Activated T-cell treated with anti-CD3 and anti-CD28 coated beads, Interleukin-2, amount 50 U/mL, for 4 hours (primary cell): Measurements from ENCODE around the gene PLPP3. TPM values are rescaled to one million over a fixed set of nuclear protein-coding genes. Genes with fewer than 3 reads are reported as not detected.

ENCODE experiments used
- ATAC-seq, 2 donors: fragments of 200-7000 bp; cut with Tn5 transposase; one replicate each; pipeline ENCODE4 v1.10.0; 2021
- DNase-seq: peaks from one replicate; pipeline ENCODE4 v3.0.0-alpha.2; 2020
- H3K27me3 Mint-ChIP-seq: one replicate; pipeline ENCODE4 v1.8.0; 2021; ENCODE audit warnings: low read depth, mixed read lengths
- H3K36me3 Mint-ChIP-seq: one replicate; pipeline ENCODE4 v1.8.0; 2022; ENCODE audit warnings: mixed read lengths; ENCODE audit not compliant: insufficient read depth
- H3K4me1 Mint-ChIP-seq: one replicate; pipeline ENCODE4 v1.8.0; 2021; ENCODE audit warnings: low read depth, mixed read lengths
- H3K4me3 Mint-ChIP-seq: one replicate; pipeline ENCODE4 v1.8.0; 2021; ENCODE audit warnings: mild to moderate bottlenecking, moderate library complexity, mixed read lengths
- H3K9me3 Mint-ChIP-seq: one replicate; pipeline ENCODE4 v1.8.0; 2021; ENCODE audit warnings: mixed read lengths
- total RNA-seq, 3 donors: library from RNA; stranded (reverse); gene quantifications; one replicate each; pipeline ENCODE4 v1.2.1, GENCODE V29; 2021

PLPP3 gene
- total RNA-seq, 3 donors from 2014 or later: 0.20 to 0.49 (median 0.24) TPM

- no peak for DNase-seq
- ATAC-seq: no peak
- Mint-ChIP-seq H3K9me3 (no peaks in the 10 kb centered on the region), H3K4me1 (no peaks in the 10 kb centered on the region), H3K27me3 (peaks cover 5% of the 10 kb centered on the region), H3K36me3 (no peaks in the 10 kb centered on the region), H3K4me3 (no peak overlapping the region)
Observed at GRCh38 chr1:56511766-56512165, 67.6 kb downstream of the PLPP3 start.

DNA sequence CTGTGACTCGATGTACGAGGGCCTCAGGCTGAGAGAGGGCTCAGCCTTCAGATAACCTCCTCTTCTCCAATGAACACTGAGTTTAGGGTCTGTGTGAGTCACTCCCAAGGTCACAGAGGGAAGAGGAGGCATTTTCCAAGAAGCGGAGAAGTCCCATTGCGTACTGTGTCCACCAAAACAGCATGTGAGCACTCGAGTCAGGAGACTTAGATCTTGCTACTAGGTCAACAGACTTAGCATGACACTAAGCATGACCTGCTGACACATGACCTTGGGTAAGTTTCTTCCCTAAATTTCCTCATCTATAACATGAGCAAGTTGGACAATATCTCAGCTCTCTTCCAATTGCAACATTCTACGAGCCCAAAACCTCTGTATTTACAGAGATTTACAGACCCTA lies 68.0 kb downstream of the PLPP3 start:
- Mint-ChIP-seq H3K36me3 (no peaks in the 10 kb centered on the region), H3K27me3 (peaks cover 5% of the 10 kb centered on the region), H3K4me1 (no peaks in the 10 kb centered on the region), H3K9me3 (no peaks in the 10 kb centered on the region), H3K4me3 (no peak overlapping the region)
- ATAC-seq (no peak), DNase-seq (no peak)

- Mint-ChIP-seq H3K9me3 (no peaks in the 10 kb centered on the region), H3K27me3 (peaks cover 5% of the 10 kb centered on the region), H3K36me3 (no peaks in the 10 kb centered on the region), H3K4me3 (no peak overlapping the region), H3K4me1 (no peaks in the 10 kb centered on the region)
- no peak for DNase-seq
- no peak for ATAC-seq
Observed at GRCh38 chr1:56510642-56511021, 68.7 kb downstream of the PLPP3 start.

- H3K4me1 Mint-ChIP-seq: no peaks in the 10 kb centered on the region
- no peaks in the 10 kb centered on the region for H3K9me3 Mint-ChIP-seq
- no peak for DNase-seq
- H3K27me3 Mint-ChIP-seq: peaks cover 5% of the 10 kb centered on the region
- no peak for ATAC-seq
- no peaks in the 10 kb centered on the region for H3K36me3 Mint-ChIP-seq
- no peak overlapping the region for H3K4me3 Mint-ChIP-seq
Observed at GRCh38 chr1:56509713-56510641, 69.4 kb downstream of the PLPP3 start.

DNA sequence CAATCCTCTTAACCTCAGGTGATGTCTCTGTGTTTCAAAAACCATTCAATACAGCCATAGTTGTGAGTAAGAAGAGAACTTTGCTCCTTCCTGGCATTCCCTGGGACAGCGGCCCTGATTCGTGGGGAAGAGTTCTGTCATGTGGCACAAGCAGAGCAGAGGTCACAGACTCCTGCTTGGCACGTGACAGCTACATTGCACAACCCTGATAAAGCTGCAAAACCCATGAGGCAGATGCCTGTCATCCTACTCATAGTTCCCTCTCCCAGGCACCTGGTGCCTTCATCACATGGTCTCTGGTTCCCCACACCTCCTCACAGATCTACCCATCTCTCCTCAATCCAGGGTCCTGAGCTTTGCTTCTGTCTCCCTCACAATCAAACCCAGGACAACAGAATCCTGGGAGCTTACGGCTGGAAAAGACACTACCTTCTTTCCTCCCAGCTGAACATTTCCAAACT lies 70.8 kb downstream of the PLPP3 start:
- Mint-ChIP-seq H3K4me1 (no peaks in the 10 kb centered on the region), H3K36me3 (no peaks in the 10 kb centered on the region), H3K9me3 (no peaks in the 10 kb centered on the region), H3K27me3 (peaks cover 5% of the 10 kb centered on the region), H3K4me3 (no peak overlapping the region)
- no peak for DNase-seq
- ATAC-seq: no peak

DNA sequence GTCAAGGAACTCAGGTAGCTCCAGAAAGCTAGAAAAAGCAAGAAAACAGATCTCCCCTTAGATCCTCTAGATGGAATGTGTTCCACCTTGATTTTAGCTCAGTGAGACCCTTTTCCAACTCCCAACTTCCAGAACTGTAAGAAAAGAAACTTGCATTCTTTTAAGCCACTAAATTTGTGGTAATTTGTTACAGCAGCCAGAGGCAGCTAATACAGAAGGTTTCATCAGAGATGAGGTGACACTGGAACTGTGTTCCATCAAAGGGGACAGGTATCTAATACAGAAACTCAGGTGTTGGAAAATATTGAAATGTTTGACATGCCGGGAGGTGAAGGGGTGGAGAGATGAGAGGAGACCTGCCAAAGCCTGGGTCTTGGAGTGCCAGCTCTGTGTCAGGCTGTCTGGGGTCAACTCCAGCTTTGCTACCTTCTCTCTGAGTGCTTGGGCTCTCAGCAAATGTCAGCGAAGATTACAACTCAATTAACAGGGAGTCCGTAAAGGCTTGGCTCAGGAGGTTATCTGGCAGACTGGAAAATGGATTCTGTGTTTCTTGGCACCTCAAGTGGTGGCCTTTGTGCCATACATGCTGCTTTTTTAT lies 71.3 kb downstream of the PLPP3 start:
- no peaks in the 10 kb centered on the region for H3K4me1 Mint-ChIP-seq
- ATAC-seq (no peak), DNase-seq (no peak)
- peaks cover 5% of the 10 kb centered on the region for H3K27me3 Mint-ChIP-seq
- no peak overlapping the region for H3K4me3 Mint-ChIP-seq
- no peaks in the 10 kb centered on the region for H3K36me3 Mint-ChIP-seq
- H3K9me3 Mint-ChIP-seq: no peaks in the 10 kb centered on the region

DNA sequence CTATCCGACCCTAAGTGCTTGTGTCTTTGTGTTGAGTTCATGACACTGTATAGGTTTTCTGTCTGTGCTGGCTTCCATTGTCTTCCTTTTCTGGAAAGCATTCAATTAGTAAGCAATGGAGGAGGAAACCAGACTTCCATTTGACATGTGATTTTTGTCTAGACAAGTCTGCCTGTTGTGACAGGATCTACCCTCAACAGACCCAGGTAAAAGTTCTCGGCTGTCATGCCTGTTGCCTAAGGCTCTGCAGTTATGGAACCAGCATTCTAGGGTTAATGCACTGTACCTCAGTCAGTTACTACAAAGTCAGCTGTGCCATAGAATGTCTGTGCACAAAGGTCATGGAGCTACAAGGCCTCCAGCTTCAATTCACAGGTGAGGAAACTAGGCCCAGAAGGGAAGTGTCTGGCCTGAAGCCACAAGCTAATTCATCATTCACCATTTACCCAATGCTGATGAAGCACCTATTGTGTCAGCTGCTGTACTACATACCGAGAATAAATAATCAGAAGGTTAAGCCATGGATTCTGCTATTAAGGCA lies 72.3 kb downstream of the PLPP3 start:
- H3K27me3 Mint-ChIP-seq: peaks cover 2% of the 10 kb centered on the region
- H3K36me3 Mint-ChIP-seq: no peaks in the 10 kb centered on the region
- H3K9me3 Mint-ChIP-seq: no peaks in the 10 kb centered on the region

DNA sequence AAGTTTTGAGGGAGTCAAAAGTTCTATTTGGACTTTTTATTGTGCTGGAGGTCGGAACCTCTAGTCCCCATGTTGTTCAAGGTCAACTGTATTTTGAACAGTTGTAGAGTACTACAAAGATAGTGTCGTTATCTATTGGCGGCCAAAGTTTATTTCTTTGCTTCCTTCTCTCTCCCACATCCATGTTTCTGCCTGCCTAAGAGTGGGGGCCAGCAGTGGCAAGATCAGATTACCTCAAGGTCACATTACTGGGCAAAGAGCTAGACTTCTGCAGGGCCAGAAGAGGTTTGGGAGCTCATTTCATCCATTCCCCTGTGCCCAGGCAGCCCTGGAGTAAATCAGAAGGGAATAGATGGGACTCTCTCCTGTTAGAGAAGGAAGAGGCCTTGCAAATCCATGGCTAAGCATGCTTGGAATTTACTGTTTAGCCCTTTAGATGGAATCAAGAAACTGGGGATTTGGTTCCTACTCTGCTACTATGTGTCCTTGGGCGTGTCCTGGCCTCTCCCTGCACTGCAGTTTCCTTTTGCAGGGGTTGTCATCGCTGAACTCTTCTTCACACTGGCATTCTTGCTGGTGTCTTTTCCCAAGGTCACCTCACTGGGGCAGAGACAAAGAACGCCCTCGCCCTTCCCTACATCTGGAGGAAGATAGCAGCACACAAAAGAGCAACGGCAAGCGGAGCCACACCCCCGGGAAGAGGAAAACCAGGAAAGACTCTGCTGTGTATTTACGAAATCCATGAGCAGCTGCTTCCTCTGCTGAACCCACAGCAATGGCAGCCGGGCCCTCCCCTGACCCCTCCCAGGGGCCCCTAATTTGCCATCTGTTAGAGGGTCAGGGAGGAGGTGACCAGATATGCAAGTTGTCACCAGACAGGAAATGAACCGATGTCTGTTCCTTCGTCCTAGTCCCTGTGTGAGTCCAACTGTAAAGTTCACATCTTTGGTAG lies 73.3 kb downstream of the PLPP3 start:
- H3K4me1 Mint-ChIP-seq: no peaks in the 10 kb centered on the region
- no peak overlapping the region for H3K4me3 Mint-ChIP-seq
- no peaks in the 10 kb centered on the region for H3K9me3 Mint-ChIP-seq
- H3K36me3 Mint-ChIP-seq: no peaks in the 10 kb centered on the region
- DNase-seq: no peak
- peaks cover 2% of the 10 kb centered on the region for H3K27me3 Mint-ChIP-seq
- no peak for ATAC-seq

More for the DNA sequence above, 72.3 kb downstream of the PLPP3 start:
- DNase-seq: no peak
- H3K4me1 Mint-ChIP-seq: no peaks in the 10 kb centered on the region
- ATAC-seq: no peak
- no peak overlapping the region for H3K4me3 Mint-ChIP-seq

DNA sequence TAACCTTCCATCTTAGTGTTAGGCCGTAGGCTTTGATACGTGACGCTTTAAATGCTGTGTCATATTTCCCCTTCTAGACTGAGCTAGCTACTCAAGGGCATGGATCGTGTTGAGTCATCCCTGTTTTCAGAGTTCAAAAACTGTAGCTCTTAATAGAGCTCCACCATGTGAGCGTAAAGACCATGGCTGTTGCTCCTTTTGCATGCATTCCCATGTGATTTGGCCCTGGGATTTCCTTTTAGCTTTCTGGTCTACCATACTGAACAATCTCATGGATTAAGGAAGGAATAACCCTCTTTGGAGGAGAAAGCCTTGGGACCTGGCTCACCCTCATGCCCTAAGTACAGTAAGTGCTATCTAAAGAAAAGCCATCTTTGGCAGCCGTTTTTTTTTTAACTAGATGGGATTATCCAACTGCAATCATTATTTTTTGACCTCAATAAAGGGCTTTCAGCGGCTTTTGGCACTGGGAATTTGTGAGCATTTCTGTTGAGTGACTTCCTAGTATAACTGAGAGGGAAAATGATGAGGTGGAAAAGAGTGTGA lies 76.6 kb downstream of the PLPP3 start:
- Mint-ChIP-seq H3K4me1 (no peaks in the 10 kb centered on the region), H3K27me3 (peaks cover 2% of the 10 kb centered on the region), H3K36me3 (no peaks in the 10 kb centered on the region), H3K9me3 (no peaks in the 10 kb centered on the region), H3K4me3 (no peak overlapping the region)
- DNase-seq: no peak
- ATAC-seq: no peak

- H3K27me3 Mint-ChIP-seq: peaks cover 2% of the 10 kb centered on the region
- H3K4me3 Mint-ChIP-seq: no peak overlapping the region
- no peak for DNase-seq
- ATAC-seq: no peak
- no peaks in the 10 kb centered on the region for H3K36me3 Mint-ChIP-seq
- no peaks in the 10 kb centered on the region for H3K4me1 Mint-ChIP-seq
- no peaks in the 10 kb centered on the region for H3K9me3 Mint-ChIP-seq
Observed at GRCh38 chr1:56501888-56502287, 77.5 kb downstream of the PLPP3 start.

GRCh38 chr1:56501426-56501825 lies 77.9 kb downstream of the PLPP3 start:
- ATAC-seq (no peak), DNase-seq (no peak)
- H3K4me3 Mint-ChIP-seq: no peak overlapping the region
- H3K4me1 Mint-ChIP-seq: no peaks in the 10 kb centered on the region
- H3K9me3 Mint-ChIP-seq: no peaks in the 10 kb centered on the region
- H3K36me3 Mint-ChIP-seq: no peaks in the 10 kb centered on the region
- peaks cover 2% of the 10 kb centered on the region for H3K27me3 Mint-ChIP-seq

- Mint-ChIP-seq H3K27me3 (peaks cover 2% of the 10 kb centered on the region), H3K4me3 (no peak overlapping the region), H3K9me3 (no peaks in the 10 kb centered on the region), H3K4me1 (no peaks in the 10 kb centered on the region), H3K36me3 (no peaks in the 10 kb centered on the region)
- no peak for ATAC-seq
- DNase-seq: no peak
Observed at GRCh38 chr1:56496821-56497772, 82.3 kb downstream of the PLPP3 start.

- DNase-seq (no peak), ATAC-seq (no peak)
- no peak overlapping the region for H3K4me3 Mint-ChIP-seq
- H3K27me3 Mint-ChIP-seq: peaks cover 2% of the 10 kb centered on the region
- H3K4me1 Mint-ChIP-seq: no peaks in the 10 kb centered on the region
- H3K36me3 Mint-ChIP-seq: no peaks in the 10 kb centered on the region
- H3K9me3 Mint-ChIP-seq: no peaks in the 10 kb centered on the region
Observed at GRCh38 chr1:56496158-56496557, 83.2 kb downstream of the PLPP3 start.
